Sciatic nerve (tissue), 2 donors: ENCODE data around the gene ITCH. TPM values are rescaled to one million over a fixed set of nuclear protein-coding genes. Genes with fewer than 3 reads are reported as not detected.
"Not testable (repeated sequence)": the region's sequence is repeated elsewhere in the genome, so short reads cannot be mapped to it uniquely, and the experiment has no call there.

Experiments
- ATAC-seq: fragments of 200-7000 bp; cut with Tn5 transposase; one replicate; pipeline ENCODE4 v1.9.1; 2020; ENCODE audit warnings: mild to moderate bottlenecking, moderate library complexity
- DNase-seq: peaks from one replicate; pipeline ENCODE4 v3.0.0-alpha.2; 2020; ENCODE audit warnings: low spot score
- intact Hi-C: fragments of 100-400 bp; cut with DNase I; formaldehyde crosslinking; loops from one replicate; pipeline ENCODE4 v1.14.2; 2022
- total RNA-seq: library from RNA; stranded (reverse); fragmentation: NEBNext Ultra II Directional; extraction: Animal tissue kit (Norgen Biotek cat#: 25700); gene quantifications from one replicate; pipeline ENCODE4 v1.2.1, GENCODE V29; 2021
- donor health status: DM: no; HTN: no; CAD: no.
- donor health status: DM: no; HTN: no; CAD: no.

Gene ITCH
- total RNA-seq, 1 donor from 2014 or later, result 84.3 TPM

GRCh38 chr20:34403908-34404307, 40.8 kb downstream of the ITCH start:
- ATAC-seq, result no peak
- intact Hi-C loops, result no loop called here
- no peak for DNase-seq

GRCh38 chr20:34404803-34405202, 41.7 kb downstream of the ITCH start:
- DNase-seq, result no peak
- no peak for ATAC-seq
- intact Hi-C loops, result no loop called here

GRCh38 chr20:34405247-34405651, 42.2 kb downstream of the ITCH start:
- intact Hi-C loops, ATAC-seq, DNase-seq: not testable (repeated sequence)

GRCh38 chr20:34405942-34406341, 42.9 kb downstream of the ITCH start:
- intact Hi-C loops, DNase-seq, ATAC-seq: not testable (repeated sequence)

GRCh38 chr20:34407962-34408474, 44.9 kb downstream of the ITCH start:
- no peak for DNase-seq
- intact Hi-C loops, result no loop called here
- no peak for ATAC-seq

- intact Hi-C loops, result no loop called here
- DNase-seq (no peak), ATAC-seq (no peak)
Observed at GRCh38 chr20:34410336-34410735, 47.3 kb downstream of the ITCH start.

GRCh38 chr20:34412453-34412852, 49.4 kb downstream of the ITCH start:
- ATAC-seq (no peak), DNase-seq (no peak)
- intact Hi-C loops, result no loop called here

DNA sequence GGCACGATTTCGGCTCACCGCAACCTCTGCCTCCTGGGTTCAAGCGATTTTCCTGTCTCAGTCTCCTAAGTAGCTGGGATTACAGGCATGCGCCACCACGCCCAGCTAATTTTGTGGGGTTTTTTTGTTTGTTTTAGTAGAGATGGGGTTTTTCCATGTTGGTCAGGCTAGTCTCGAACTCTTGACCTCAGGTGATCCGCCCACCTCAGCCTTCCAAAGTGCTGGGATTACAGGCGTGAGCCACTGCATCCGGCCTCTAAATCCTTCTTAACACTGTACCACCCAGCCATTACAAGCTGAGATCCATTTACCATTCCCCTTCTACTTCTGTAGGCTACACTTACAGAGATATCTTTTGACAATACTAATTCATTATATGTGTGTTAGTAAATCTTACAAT, 51.5 kb downstream of the ITCH start:
- intact Hi-C loops, ATAC-seq, DNase-seq: not testable (repeated sequence)

GRCh38 chr20:34415079-34415478, 52.0 kb downstream of the ITCH start:
- no peak for ATAC-seq
- intact Hi-C loops, result no loop called here
- DNase-seq, result no peak

DNA sequence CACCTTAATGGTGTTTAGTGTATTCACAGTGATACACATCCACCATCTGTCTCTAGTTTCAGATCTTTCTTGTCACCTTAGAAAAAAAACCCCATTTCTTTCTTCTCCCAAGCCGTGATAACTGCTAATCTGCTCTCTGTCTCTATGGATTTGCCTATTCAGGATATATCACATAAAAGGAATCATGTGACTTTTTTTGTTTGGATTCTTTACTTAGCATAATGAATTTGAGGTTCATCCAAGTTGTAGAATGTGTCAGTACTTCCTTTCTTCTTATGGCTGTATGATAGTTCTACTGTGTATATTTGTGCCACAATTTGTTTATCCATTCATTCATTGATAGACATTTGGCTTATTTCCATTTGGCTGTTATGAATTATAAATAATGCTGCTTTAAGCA, 57.1 kb downstream of the ITCH start:
- intact Hi-C loops, result no loop called here
- DNase-seq, result no peak

GRCh38 chr20:34420975-34421374, 57.9 kb downstream of the ITCH start:
- ATAC-seq (no peak), DNase-seq (no peak)
- intact Hi-C loops, result no loop called here

More for the DNA sequence above, 57.1 kb downstream of the ITCH start:
- ATAC-seq, result no peak

DNA sequence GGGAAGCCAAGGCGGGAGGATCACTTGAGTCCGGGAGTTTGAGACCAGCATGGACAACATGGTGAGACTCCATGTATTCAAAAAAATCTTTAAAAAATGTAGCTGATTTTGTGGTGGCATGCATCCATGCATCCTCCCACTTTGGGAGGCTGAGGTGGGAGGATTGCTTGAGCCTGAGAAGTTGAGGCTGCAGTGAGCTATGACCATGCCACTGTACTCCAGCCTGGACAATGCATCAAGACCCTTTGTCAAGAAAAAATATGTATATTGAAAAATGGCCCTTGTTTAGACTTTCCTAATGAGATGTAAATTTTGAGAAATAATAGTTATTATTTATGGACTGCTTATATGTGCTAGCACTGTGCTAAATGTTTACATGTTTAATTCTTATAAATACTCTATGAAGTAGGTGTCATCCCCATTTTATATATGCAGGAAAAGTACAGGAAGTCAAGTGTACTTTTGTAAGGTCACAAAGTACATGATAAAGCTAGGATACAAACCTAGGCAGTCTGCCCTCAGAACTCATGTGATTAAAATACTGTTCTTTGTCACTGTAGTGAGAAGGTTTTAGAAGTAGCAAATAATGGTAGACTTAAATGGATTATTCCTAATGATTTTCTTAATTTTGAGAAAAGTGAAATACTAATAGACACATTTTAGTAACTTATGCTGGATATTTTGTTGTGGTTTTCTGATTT, 58.8 kb downstream of the ITCH start:
- ATAC-seq, result no peak
- no peak for DNase-seq
- intact Hi-C loops, result no loop called here

- ATAC-seq, intact Hi-C loops, DNase-seq: not testable (repeated sequence)
Observed at GRCh38 chr20:34425032-34425690, 62.1 kb downstream of the ITCH start.

DNA sequence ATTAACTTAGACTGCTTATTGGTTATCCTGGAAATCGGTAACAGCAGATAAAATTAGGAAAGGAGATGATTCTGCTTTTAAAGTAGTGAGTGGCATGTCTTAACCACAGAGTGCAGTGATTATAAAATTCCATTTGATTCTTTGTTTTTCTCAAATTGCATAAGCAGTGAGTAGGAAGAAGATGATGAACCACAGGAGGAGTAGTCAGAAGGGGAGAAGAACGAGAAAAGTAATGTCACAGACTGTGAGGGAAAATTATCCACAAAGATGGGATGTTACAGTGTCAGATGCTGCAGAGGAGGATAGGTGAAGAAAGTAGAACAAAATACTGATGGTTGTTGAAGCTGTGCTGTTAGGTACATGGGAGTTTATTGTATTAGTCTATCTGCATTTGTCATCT, 63.0 kb downstream of the ITCH start:
- DNase-seq, result no peak
- intact Hi-C loops, result no loop called here
- ATAC-seq, result no peak

DNA sequence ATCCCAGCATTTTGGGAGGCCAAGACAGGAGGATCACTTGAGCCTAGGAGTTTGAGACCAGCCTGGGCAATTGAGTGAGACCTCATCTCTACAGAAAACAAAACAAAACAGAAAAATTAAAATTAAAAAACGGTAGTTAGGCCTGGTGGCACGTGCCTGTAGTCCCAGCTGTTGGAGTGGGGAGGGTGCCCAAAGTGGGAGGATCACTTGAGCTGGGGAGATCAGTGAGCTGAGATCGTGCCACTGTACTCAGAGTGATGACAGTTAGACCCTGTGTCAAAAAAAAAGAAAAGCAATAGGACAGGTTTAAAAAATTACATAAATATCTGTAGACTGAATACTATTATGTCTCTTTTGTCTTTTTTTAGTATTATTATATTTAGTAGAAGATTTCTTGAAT, 64.3 kb downstream of the ITCH start:
- intact Hi-C loops, result no loop called here
- DNase-seq, result no peak
- no peak for ATAC-seq

GRCh38 chr20:34427784-34428183, 64.7 kb downstream of the ITCH start:
- ATAC-seq, result no peak
- no peak for DNase-seq
- intact Hi-C loops, result no loop called here

GRCh38 chr20:34431168-34431567, 68.1 kb downstream of the ITCH start:
- intact Hi-C loops, result no loop called here
- DNase-seq, result no peak
- no peak for ATAC-seq

- ATAC-seq, intact Hi-C loops: not testable (repeated sequence)
Observed at GRCh38 chr20:34432663-34433062, 69.6 kb downstream of the ITCH start.

DNA sequence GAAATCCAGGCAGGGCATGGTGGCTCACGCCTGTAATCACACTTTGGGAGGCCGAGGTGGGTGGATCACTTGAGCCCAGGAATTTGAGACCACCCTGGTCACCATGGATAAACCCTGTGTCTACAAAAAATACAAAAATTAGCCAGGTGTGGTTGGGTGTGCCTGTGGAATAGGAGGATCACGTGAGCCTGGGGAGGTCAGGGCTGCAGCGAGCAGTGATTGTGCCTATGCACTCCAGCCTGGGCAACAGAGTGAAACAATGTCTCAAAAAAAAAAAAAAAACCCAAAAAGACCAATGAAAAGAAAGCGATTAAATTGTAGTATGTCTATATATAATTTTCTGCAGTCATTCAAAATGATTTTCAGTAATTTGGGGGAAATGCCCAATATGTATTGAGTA, 70.3 kb downstream of the ITCH start:
- intact Hi-C loops, result no loop called here
- ATAC-seq (no peak), DNase-seq (no peak)

More at GRCh38 chr20:34432663-34433062, 69.6 kb downstream of the ITCH start:
- not testable (repeated sequence) for DNase-seq

- intact Hi-C loops, result no loop called here
- DNase-seq (no peak), ATAC-seq (no peak)
Observed at GRCh38 chr20:34435589-34435988, 72.5 kb downstream of the ITCH start.
